ENCODE results near the gene EFNA1. TPM values are rescaled to one million over a fixed set of nuclear protein-coding genes. Genes with fewer than 3 reads are reported as not detected.
A peak's percentile ranks its signal among the peaks of the same experiment; 100 is the strongest.

EFNA1 gene
- total and polyA plus RNA-seq, 2 experiments from 2014 or later, result 78.7 to 172 TPM

- Histone ChIP-seq H3K36me3 (replicated peaks; ENCODE audit: insufficient read depth, low read depth) (no peaks in the 10 kb centered on the region), H4K20me1 (ENCODE audit: insufficient read depth, poor library complexity, severe bottlenecking) (no peaks in the 10 kb centered on the region), H3K9me2 (replicated peaks; ENCODE audit: insufficient read depth) (no peaks in the 10 kb centered on the region), H3K4me1 (ENCODE audit: insufficient read depth) (peaks cover 26% of the 10 kb centered on the region), H3K27ac (peak overlapping the region; percentile 74), H3K27me3 (no peaks in the 10 kb centered on the region), H3K9me3 (ENCODE audit: low read depth) (no peaks in the 10 kb centered on the region), H3K79me2 (no peaks in the 10 kb centered on the region), H3K4me3 (no peak overlapping the region), H3K4me2 (no peak overlapping the region), H2AFZ (no peak overlapping the region)
- WGBS (ENCODE audit: low lambda C conversion rate, missing lambda C conversion rate), result 41% methylated on average over 6 of the region's 6 CpGs
- no peak for TF ChIP-seq CTCF (IDR thresholded peaks at IDR 0.05; ENCODE audit: poor library complexity)
- TF ChIP-seq EZH2phosphoT487 (IDR thresholded peaks at IDR 0.05; ENCODE audit: low read depth, severe bottlenecking, unreplicated experiment), result no peak
- no peak for TF ChIP-seq EZH2 (IDR thresholded peaks at IDR 0.05; ENCODE audit: borderline replicate concordance)
- DNase-seq (ENCODE audit: low spot score), result no peak
Measured at GRCh38 chr1:155120253-155120652, 7.4 kb upstream of the EFNA1 start.

GRCh38 chr1:155121249-155121648 lies 6.4 kb upstream of the EFNA1 start:
- TF ChIP-seq CTCF (IDR thresholded peaks at IDR 0.05; ENCODE audit: poor library complexity), result no peak
- no peak for TF ChIP-seq EZH2 (IDR thresholded peaks at IDR 0.05; ENCODE audit: borderline replicate concordance)
- no peak for TF ChIP-seq EZH2phosphoT487 (IDR thresholded peaks at IDR 0.05; ENCODE audit: low read depth, severe bottlenecking, unreplicated experiment)

GRCh38 chr1:155122308-155122707 lies 5.4 kb upstream of the EFNA1 start:
- H3K27ac ChIP-seq, result no peak overlapping the region
- WGBS (ENCODE audit: low lambda C conversion rate, missing lambda C conversion rate), result 94% methylated on average over 2 of the region's 2 CpGs

More at GRCh38 chr1:155121249-155121648, 6.4 kb upstream of the EFNA1 start:
- peak overlapping the region; percentile 74 for H3K27ac ChIP-seq
- WGBS (ENCODE audit: low lambda C conversion rate, missing lambda C conversion rate), result 81% methylated on average over 2 of the region's 2 CpGs
- peaks cover 35% of the 10 kb centered on the region for H3K4me1 ChIP-seq (ENCODE audit: insufficient read depth)
- no peaks in the 10 kb centered on the region for H3K9me2 ChIP-seq (replicated peaks; ENCODE audit: insufficient read depth)
- no peak overlapping the region for H3K4me3 ChIP-seq
- DNase-seq (ENCODE audit: low spot score), result no peak
- no peaks in the 10 kb centered on the region for H3K36me3 ChIP-seq (replicated peaks; ENCODE audit: insufficient read depth, low read depth)
- no peak overlapping the region for H2AFZ ChIP-seq
- H4K20me1 ChIP-seq (ENCODE audit: insufficient read depth, poor library complexity, severe bottlenecking), result no peaks in the 10 kb centered on the region
- H3K79me2 ChIP-seq, result no peaks in the 10 kb centered on the region
- H3K27me3 ChIP-seq, result no peaks in the 10 kb centered on the region
- no peak overlapping the region for H3K4me2 ChIP-seq
- no peaks in the 10 kb centered on the region for H3K9me3 ChIP-seq (ENCODE audit: low read depth)

More at GRCh38 chr1:155122308-155122707, 5.4 kb upstream of the EFNA1 start:
- no peak overlapping the region for H3K4me2 ChIP-seq
- H3K79me2 ChIP-seq, result no peaks in the 10 kb centered on the region
- H3K27me3 ChIP-seq, result no peaks in the 10 kb centered on the region
- no peaks in the 10 kb centered on the region for H4K20me1 ChIP-seq (ENCODE audit: insufficient read depth, poor library complexity, severe bottlenecking)
- H3K4me3 ChIP-seq, result no peak overlapping the region
- H3K9me3 ChIP-seq (ENCODE audit: low read depth), result no peaks in the 10 kb centered on the region
- H3K9me2 ChIP-seq (replicated peaks; ENCODE audit: insufficient read depth), result no peaks in the 10 kb centered on the region
- peaks cover 41% of the 10 kb centered on the region for H3K4me1 ChIP-seq (ENCODE audit: insufficient read depth)
- H3K36me3 ChIP-seq (replicated peaks; ENCODE audit: insufficient read depth, low read depth), result no peaks in the 10 kb centered on the region
- no peak for DNase-seq (ENCODE audit: low spot score)
- TF ChIP-seq CTCF (IDR thresholded peaks at IDR 0.05; ENCODE audit: poor library complexity) (no peak), EZH2phosphoT487 (IDR thresholded peaks at IDR 0.05; ENCODE audit: low read depth, severe bottlenecking, unreplicated experiment) (no peak), EZH2 (IDR thresholded peaks at IDR 0.05; ENCODE audit: borderline replicate concordance) (no peak)
- no peak overlapping the region for H2AFZ ChIP-seq
